Measurements from ENCODE around the gene ATG2A. TPM values are rescaled to one million over a fixed set of nuclear protein-coding genes. Genes with fewer than 3 reads are reported as not detected.
"Not testable (repeated sequence)": the region's sequence is repeated elsewhere in the genome, so short reads cannot be mapped to it uniquely, and the experiment has no call there.

ATG2A gene
- polyA plus RNA-seq, 1 donor (not counting 4 experiments of a cell fraction or from before 2014, with no cell fraction given): 2.4 TPM

DNA sequence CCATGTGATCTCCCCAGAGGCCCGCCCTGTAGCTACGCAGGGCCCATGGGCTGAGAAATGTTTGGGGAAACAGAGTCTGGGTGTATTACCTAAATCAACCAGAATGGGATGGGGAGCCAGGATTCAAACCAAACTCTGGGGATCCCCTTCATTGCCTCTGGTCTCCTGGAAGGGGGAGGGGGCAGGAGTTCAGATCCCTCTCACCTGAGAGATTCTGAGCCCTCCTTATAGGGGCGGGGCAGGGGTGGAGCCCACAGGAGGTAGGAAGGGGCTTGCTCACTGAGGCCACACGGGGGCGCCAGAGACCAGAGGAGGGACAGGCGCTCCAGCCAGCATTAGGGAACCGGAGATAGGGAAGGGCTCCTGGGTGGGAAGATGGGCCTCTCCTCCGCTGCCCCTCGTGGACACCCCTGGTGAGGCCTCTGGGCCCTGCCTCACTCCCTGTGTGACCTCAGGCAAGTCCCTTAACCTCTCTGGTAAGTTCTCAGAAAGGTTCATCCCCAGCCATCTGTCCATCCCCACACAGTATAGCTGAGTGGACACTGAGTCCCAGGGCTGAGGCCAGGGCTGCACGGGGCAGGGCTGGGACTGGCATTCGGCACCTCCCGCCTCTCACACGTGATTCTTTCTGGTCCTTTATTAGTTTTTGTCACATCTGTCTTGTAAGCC, 69.9 kb downstream of the ATG2A start:
- no peak overlapping the region for H3K9ac ChIP-seq (ENCODE audit: control insufficient read depth, extremely low read depth, insufficient read depth, low read length)
- FAIRE-seq: peak; percentile 36

DNA sequence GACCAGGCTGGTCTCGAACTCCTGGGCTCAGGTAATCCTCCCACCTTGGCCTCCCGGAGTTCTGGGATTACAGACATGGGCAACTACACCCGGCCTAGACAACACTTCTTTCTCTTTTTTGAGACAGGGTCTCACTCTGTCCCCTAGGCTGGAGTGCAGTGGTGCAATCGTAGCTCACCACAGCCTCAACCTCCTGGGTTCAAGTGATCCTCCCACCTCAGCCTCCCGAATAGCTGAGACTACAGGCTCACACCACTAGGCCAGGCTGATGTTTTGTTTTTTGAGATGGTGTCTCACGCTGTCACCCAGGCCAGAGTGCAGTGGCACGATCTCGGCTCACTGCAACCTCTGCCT, 71.3 kb downstream of the ATG2A start:
- H3K4me3 ChIP-seq (ENCODE audit: control insufficient read depth in 2 of 3, extremely low read depth in 1 of 3, insufficient read depth in 2 of 3, low read depth in 1 of 3, low read length in 3 of 3); DNase-seq (ENCODE audit: low read depth, low spot score); dilution Hi-C loops (cut with MboI; ENCODE audit: extremely low pct_ligation_motif_present, low sequenced_read_pairs); H3K27ac ChIP-seq (ENCODE audit: control insufficient read depth, insufficient read depth, low read length); FAIRE-seq; H3K27me3 ChIP-seq (ENCODE audit: control insufficient read depth, extremely low read depth, insufficient read depth, low read length); H3K9ac ChIP-seq (ENCODE audit: control insufficient read depth, extremely low read depth, insufficient read depth, low read length); H2AFZ ChIP-seq (ENCODE audit: control insufficient read depth, low read length); H3K4me2 ChIP-seq (ENCODE audit: control insufficient read depth, extremely low read depth, insufficient read depth, low read depth, low read length); H3K36me3 ChIP-seq (ENCODE audit: control insufficient read depth in 2 of 2, extremely low read depth in 1 of 2, insufficient read depth in 2 of 2, low read length in 2 of 2); H3K9me1 ChIP-seq (ENCODE audit: control insufficient read depth, extremely low read depth, insufficient read depth, low read length); H4K20me1 ChIP-seq (ENCODE audit: control insufficient read depth, extremely low read depth, insufficient read depth, low read length); H3K9me3 ChIP-seq (ENCODE audit: control insufficient read depth, low read depth, low read length): not testable (repeated sequence)
- peaks cover 13% of the 10 kb centered on the region for H3K79me2 ChIP-seq (ENCODE audit: control insufficient read depth, insufficient read depth, low read length)
- H3K4me1 ChIP-seq (ENCODE audit: control insufficient read depth, extremely low read depth, insufficient read depth, low read length): peaks cover 53% of the 10 kb centered on the region

More for the DNA sequence above, 69.9 kb downstream of the ATG2A start:
- H3K4me3 ChIP-seq (ENCODE audit: control insufficient read depth in 2 of 3, extremely low read depth in 1 of 3, insufficient read depth in 2 of 3, low read depth in 1 of 3, low read length in 3 of 3): no peak overlapping the region
- DNase-seq (ENCODE audit: low read depth, low spot score): peak; percentile 67
- H3K4me2 ChIP-seq (ENCODE audit: control insufficient read depth, extremely low read depth, insufficient read depth, low read depth, low read length): no peak overlapping the region
- TF ChIP-seq EZH2 (IDR thresholded peaks at IDR 0.05; ENCODE audit: low read length): no peak
- TF ChIP-seq, protein P1, sequence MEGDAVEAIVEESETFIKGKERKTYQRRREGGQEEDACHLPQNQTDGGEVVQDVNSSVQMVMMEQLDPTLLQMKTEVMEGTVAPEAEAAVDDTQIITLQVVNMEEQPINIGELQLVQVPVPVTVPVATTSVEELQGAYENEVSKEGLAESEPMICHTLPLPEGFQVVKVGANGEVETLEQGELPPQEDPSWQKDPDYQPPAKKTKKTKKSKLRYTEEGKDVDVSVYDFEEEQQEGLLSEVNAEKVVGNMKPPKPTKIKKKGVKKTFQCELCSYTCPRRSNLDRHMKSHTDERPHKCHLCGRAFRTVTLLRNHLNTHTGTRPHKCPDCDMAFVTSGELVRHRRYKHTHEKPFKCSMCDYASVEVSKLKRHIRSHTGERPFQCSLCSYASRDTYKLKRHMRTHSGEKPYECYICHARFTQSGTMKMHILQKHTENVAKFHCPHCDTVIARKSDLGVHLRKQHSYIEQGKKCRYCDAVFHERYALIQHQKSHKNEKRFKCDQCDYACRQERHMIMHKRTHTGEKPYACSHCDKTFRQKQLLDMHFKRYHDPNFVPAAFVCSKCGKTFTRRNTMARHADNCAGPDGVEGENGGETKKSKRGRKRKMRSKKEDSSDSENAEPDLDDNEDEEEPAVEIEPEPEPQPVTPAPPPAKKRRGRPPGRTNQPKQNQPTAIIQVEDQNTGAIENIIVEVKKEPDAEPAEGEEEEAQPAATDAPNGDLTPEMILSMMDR (optimal IDR thresholded peaks at IDR 0.05 in 1 of 3, IDR thresholded peaks at IDR 0.05 in 1 of 3, conservative IDR thresholded peaks at IDR 0.05 in 1 of 3; ENCODE audit: extremely low read depth in 1 of 3, insufficient read depth in 2 of 3, low read length in 3 of 3): peak in 2 of 3 experiments; percentile 86 to 96
- peaks cover 9% of the 10 kb centered on the region for H3K79me2 ChIP-seq (ENCODE audit: control insufficient read depth, insufficient read depth, low read length)
- dilution Hi-C loops (cut with MboI; ENCODE audit: extremely low pct_ligation_motif_present, low sequenced_read_pairs): no loop called here
- no peaks in the 10 kb centered on the region for H3K9me1 ChIP-seq (ENCODE audit: control insufficient read depth, extremely low read depth, insufficient read depth, low read length)
- no peak overlapping the region for H2AFZ ChIP-seq (ENCODE audit: control insufficient read depth, low read length)
- no peaks in the 10 kb centered on the region for H3K9me3 ChIP-seq (ENCODE audit: control insufficient read depth, low read depth, low read length)
- H3K27me3 ChIP-seq (ENCODE audit: control insufficient read depth, extremely low read depth, insufficient read depth, low read length): no peaks in the 10 kb centered on the region
- H3K36me3 ChIP-seq (ENCODE audit: control insufficient read depth in 2 of 2, extremely low read depth in 1 of 2, insufficient read depth in 2 of 2, low read length in 2 of 2): peaks cover 1 to 11% of the 10 kb centered on the region in 2 experiments
- peaks cover 59% of the 10 kb centered on the region for H3K4me1 ChIP-seq (ENCODE audit: control insufficient read depth, extremely low read depth, insufficient read depth, low read length)
- no peak overlapping the region for H3K27ac ChIP-seq (ENCODE audit: control insufficient read depth, insufficient read depth, low read length)
- no peaks in the 10 kb centered on the region for H4K20me1 ChIP-seq (ENCODE audit: control insufficient read depth, extremely low read depth, insufficient read depth, low read length)

Measured in keratinocyte (primary cell).